T1000 (cell line): ENCODE measurements around the gene AFAP1.
A peak's percentile ranks its signal among the peaks of the same experiment; 100 is the strongest.

Source experiments
- DNase-seq: peaks from one replicate; lab custom pipeline; 2025; ENCODE audit warnings: mixed read lengths; lab: John Stamatoyannopoulos, UW

The AFAP1 gene

GRCh38 chr4:7864685-7865084 is 75.0 kb downstream of the AFAP1 start:
- no peak for DNase-seq

DNA sequence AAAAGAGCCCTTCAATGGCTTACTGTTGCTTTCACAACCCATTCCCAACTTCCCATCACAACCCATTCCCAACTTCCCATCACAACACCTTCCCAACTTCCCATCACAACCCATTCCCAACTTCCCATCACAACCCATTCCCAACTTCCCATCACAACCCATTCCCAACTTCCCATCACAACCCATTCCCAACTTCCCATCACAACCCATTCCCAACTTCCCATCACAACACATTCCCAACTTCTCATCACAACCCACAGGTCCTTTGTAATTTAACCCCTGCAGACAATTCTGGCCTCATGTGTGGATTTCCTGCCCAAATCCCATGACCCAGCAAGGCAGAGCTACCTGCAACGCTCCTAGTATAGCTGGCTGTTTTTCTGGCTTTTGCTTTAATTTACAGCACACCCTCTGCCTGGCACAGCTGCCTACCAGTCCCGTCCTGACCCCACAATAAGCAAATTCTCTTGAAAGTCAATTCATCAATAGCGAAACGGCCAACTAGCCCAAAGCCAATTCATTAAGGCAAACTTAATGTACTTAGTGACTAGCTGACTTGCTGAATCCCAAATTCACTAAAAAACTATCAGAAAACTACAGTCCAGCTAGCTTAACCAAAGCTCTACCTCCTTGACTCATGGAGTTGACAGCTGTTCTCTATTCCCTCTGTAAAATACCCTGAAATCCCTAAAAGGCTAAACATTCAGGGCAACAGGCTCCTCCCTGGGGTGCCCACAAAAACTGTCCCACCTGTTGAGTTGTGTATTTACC is 75.6 kb downstream of the AFAP1 start:
- no peak for DNase-seq

DNA sequence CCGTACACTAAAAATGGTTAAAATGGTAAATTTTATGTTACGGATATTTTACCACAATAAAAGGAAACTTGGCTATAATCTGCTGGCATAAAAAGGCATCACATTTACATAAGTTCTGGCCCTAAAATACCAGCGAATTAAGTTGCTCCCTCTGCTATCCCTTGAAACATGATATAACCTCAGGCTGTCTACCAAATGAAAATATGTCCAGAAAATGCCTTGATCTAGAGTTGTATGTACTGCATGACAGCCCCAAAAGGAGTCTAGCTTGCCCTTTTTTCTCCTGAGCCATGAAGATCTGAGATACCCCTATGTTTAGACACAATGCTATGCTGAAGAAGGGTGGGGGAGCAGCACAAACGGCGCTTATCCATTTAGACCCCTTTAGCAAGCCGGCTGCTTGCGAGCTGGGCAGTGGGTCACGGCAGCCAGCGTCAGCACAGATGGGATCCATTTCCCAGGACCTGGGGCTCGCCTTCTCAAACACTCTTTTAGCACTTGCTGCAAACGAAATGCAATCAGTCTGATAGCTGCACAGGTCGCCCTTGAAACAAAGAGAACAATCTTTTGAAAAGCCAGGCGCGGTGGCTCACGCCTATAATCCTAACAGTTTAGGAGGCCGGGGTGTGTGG is 77.0 kb downstream of the AFAP1 start:
- DNase-seq: no peak

DNA sequence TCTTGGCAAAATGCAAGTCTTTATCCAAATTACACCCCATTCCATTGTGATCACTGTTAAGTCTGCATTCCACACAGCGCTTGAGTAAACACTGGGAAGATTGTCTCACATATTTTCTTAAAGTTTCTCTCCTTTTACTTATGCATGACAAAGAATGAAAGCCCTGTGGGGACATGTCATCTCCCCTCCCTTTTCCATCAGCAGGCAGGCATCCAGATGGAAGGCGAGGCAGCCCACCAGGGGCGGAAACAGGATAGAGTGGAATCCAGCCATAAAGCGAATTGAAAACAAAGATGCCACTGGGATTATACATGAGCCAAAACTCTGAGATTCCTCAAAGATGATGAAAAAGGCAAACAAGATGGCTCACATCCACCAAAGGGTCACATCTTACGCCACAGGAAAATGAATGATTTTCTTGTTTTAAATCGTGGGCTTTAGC is 78.2 kb downstream of the AFAP1 start:
- peak; percentile 49 for DNase-seq

DNA sequence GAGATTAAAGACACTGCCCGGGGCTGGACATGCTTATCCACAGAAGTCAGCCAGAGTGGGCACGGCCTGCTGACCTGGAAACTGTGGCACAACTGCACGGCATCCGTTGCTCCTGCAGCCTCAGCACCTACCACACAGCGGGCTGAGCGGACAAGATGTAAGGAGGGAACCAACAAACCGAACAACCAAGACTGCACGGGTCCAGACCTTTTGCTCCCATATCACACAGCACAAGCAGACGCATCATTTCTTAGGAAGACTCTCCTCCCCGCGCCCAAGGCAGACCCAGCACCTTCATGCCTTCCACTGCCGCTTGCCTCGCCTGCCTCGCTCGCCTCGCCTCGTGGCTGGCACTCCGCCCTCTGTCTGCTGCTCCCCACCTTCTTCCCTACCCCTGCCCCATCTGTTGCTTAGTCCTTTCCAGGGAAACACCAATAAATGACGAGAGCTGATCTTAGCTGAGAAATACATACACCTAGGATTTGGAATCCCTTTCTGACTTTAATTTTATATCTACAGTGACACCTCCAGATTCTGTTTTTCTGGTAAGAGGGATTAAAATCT is 79.0 kb downstream of the AFAP1 start:
- no peak for DNase-seq

- no peak for DNase-seq
These were observed 80.3 kb downstream of the AFAP1 start for GRCh38 chr4:7859326-7859725.

DNA sequence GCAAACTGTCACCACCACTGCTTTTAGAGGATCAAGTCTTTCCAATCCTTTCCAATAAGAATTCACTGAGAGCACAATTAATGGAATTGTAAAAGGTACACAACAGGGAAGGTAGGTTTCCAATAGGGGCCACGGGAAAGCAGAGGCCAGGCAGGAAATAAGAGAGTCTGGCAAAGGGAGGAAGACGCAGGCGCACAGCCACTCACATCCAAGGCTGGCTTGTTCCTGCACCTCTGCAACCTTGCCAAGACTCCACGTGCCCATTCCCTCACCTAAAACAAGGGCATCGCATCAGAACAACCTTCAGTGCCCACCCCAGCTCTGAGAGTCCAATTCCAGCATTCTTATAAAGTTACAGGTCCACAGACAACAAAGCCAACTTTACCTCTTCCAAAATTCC is 81.2 kb downstream of the AFAP1 start:
- DNase-seq: no peak

DNA sequence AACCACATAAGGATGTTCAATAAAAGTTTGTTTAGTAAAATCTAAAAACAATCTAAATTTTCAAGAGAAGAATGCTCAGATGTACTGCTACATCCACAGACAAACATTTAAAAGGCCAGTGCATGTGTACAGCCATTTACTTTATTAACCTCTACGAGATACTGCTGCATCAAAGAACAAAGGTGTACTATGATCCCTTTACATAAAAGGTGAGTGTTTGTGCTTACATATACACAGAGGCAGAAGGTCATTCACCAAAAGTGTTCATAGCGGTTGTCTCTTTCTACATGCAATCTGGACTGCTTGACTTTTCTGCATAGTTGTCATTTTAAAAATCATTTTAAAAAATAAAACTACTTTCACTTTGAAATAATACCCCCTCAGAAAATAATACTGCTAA is 81.7 kb downstream of the AFAP1 start:
- DNase-seq: no peak

- peak; percentile 33 for DNase-seq
These were observed 82.4 kb downstream of the AFAP1 start for GRCh38 chr4:7857238-7857701.

DNA sequence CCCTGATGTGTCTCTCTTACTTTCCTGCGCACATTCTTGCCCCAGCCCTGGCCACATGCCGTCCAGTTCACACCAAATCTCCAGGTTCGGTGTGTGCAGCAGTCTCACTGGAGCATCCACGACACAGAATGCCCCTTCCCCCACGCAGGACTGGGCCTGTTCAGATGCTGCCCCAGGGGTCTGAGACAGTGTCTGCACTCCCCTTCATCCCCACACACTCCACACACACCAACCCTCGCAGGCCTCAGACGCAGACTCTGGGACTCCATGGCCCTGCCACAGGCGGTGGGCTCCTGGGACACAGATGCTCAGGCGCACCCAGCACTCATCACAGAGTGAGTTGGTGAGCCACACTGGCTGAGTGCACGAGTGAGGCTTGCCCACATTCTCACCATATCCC is 83.9 kb downstream of the AFAP1 start:
- DNase-seq: no peak

- no peak for DNase-seq
These were observed 84.8 kb downstream of the AFAP1 start for GRCh38 chr4:7854697-7855370.

DNA sequence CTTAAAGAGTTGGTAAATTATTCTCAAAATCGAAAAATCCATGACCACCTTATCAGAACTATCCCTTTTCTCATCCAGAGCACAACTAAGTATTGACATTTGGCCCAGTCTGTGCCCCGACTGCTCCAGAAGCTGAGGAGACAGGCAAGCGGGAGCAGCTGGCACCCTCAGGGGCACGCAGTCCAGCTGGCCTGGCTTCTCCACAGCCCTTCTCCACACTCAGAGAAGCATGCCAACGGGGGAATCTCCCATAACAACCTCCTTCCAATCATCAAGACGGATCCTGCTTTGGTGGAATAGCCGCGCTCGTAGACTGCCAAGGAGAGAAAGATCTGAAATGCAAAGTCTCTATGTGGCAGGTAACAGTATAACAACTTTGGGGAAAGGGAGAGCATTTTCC is 85.4 kb downstream of the AFAP1 start:
- DNase-seq: no peak

GRCh38 chr4:7853271-7853670 is 86.4 kb downstream of the AFAP1 start:
- DNase-seq: no peak

- peak; percentile 40 for DNase-seq
These were observed 87.0 kb downstream of the AFAP1 start for GRCh38 chr4:7852568-7853185.

DNA sequence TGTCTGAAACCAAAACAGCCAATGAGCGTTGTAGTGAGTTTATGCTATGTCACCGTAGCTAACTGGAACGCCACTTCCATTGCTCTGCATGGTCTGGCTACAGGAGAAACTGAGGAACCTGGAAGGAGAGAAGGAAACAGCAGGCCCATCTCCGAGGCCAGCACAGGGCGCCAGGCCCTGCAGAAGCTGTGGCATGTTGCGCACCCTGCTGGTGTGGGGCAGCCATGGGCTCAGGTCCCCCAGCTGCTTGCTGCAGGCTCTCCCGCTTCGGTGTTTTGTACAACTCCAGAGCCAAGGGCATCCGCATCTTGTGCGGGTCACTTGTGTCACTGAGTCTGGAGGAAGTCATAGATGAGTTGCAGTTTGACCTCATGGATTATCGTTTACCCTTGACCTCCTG is 89.2 kb downstream of the AFAP1 start:
- DNase-seq: no peak

DNA sequence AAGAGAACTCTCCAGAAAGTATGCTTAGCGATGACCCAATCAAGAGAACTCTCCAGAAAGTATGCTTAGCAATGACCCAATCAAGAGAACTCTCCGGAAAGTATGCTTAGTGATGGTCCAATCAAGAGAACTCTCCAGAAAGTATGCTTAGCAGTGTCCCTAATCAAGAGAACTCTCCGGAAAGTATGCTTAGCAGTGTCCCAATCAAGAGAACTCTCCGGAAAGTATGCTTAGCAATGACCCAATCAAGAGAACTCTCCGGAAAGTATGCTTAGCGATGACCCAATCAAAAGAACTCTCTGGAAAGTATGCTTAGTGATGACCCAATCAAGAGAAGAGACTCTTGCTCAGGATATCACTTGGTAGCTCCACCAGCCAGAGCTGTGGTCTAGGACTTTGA is 92.5 kb downstream of the AFAP1 start:
- no peak for DNase-seq

- no peak for DNase-seq
These were observed 94.0 kb downstream of the AFAP1 start for GRCh38 chr4:7845493-7846128.

- DNase-seq: peak; percentile 71
These were observed 95.1 kb downstream of the AFAP1 start for GRCh38 chr4:7844594-7844991.

DNA sequence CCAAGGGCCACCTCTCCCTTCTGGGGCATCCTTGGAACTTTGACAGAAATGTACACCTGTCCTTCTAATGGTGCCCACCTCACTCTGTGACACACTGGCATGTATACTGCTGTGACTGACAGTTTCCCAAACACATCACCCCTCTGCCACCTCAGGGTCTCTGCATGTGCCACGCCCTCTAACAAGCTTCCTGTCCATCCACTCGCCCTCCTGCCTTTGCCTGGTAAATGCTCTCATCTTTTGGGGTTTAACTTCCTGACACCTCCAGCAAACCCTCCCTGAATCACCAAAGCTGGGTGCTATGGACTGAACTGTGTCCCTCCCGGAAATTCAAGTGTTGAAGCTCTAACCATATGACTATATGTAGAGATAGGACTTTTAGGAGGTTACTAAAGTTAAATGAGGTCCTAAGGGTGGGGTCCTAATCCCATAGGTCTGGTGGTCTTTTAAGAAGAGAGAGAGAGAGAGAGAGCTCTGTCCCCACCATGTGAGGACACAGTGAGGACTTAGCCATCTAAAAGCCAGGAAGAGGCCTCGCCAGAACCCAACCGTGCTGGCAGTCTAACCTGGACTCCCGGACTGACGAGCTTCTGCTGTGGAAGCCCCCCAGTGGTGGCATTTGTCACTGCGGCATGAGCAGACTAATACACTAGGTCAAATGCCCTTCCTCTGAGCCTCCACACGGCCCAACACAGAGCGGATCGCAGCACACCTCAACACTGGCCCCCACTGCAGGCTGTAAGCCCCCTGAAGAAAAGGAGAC is 95.6 kb downstream of the AFAP1 start:
- DNase-seq: peak; percentile 71

DNA sequence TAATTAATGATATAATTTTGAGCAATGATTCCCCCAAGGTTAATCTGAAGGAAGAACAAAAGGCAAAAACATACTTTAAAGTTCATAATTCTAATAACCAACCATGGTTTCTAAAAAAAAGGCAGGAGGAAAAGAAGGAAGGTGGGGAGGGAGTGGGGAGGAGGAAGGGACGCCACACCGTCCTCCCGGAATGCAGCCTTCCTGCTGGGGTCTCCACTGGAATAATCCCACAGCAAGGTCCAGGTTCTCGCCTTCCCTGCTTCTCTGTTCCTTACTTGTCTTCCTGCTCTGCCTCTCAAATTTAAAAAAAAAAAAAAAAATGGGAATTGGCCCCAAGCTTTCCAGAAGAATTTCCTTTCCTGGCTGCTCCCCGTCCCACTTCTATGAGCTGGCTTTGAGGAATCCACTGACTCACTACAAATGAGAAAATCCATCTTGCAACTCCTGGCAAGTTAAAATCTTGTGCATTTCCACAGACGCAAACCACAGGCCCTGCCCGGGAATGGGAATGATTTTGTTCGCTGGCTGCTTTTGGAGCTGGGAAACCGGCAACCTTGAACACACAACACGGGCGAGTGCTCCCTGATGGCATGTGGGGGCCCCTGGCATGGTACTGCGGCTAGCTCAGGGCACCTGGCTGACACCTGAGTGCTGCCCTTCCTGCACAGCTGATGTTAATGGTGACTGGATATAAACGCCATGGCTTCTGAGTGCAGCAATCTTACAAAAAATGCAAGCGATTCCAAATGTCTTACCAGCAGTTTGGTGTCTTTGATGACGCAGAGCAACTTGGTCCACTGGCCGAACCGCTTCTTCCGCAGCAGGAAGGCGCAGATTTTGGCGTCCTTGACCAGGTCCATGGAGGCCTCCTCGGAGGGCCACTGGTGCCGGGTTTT is 97.0 kb downstream of the AFAP1 start:
- DNase-seq: peak; percentile 62
